ENCODE results near the gene KRT4. TPM values are rescaled to one million over a fixed set of nuclear protein-coding genes. Genes with fewer than 3 reads are reported as not detected.

The KRT4 gene
- total RNA-seq, 1 experiment from 2014 or later = not detected

GRCh38 chr12:52777566-52777965 lies 36.4 kb downstream of the KRT4 start:
- Histone ChIP-seq H2BK5ac (ENCODE audit: insufficient read length, low read length) (no peak overlapping the region), H2BK12ac (ENCODE audit: insufficient read length, low read depth, low read length) (no peak overlapping the region), H3K56ac (ENCODE audit: insufficient read length, low read depth, low read length) (no peak overlapping the region), H3K23me2 (ENCODE audit: insufficient read length, low read depth, low read length, poor library complexity, severe bottlenecking) (no peaks in the 10 kb centered on the region), H2BK20ac (ENCODE audit: low read depth, low read length, poor library complexity, severe bottlenecking) (no peak overlapping the region), H3K27ac (ENCODE audit: insufficient read length, low read depth, low read length) (no peak overlapping the region), H2BK15ac (ENCODE audit: low read depth, low read length) (no peak overlapping the region), H3T11ph (ENCODE audit: low read length) (no peak overlapping the region), H4K20me1 (ENCODE audit: control insufficient read depth, insufficient read depth, insufficient read length) (no peaks in the 10 kb centered on the region), H4K91ac (ENCODE audit: insufficient read length, low read depth, low read length) (no peak overlapping the region), H2BK120ac (ENCODE audit: low read depth, low read length, poor library complexity, severe bottlenecking) (no peak overlapping the region), H3K23ac (ENCODE audit: insufficient read length, low read depth, low read length) (no peak overlapping the region), H3K4me1 (ENCODE audit: insufficient read depth, low read length) (no peaks in the 10 kb centered on the region), H4K5ac (ENCODE audit: insufficient read length, low read depth, low read length) (no peak overlapping the region), H3K9ac (ENCODE audit: extremely low read depth, insufficient read length, low read length) (no peak overlapping the region), H3K14ac (ENCODE audit: insufficient read depth, low read length) (no peak overlapping the region), H3K4ac (ENCODE audit: low read depth, low read length) (no peak overlapping the region), H3K79me1 (ENCODE audit: insufficient read depth, low read depth, low read length, poor library complexity, severe bottlenecking) (no peaks in the 10 kb centered on the region), H3K4me2 (ENCODE audit: insufficient read depth, insufficient read length, low read length) (no peak overlapping the region), H3K27me3 (ENCODE audit: insufficient read depth, low read length) (no peaks in the 10 kb centered on the region), H2AFZ (ENCODE audit: low read length) (no peak overlapping the region), H4K8ac (replicated peaks; ENCODE audit: insufficient read length, low read depth, low read length) (no peak overlapping the region), H3K9me3 (ENCODE audit: control insufficient read depth, low read depth, low read length) (no peaks in the 10 kb centered on the region), H2AK5ac (ENCODE audit: insufficient read length, low read length) (no peak overlapping the region), H3K79me2 (ENCODE audit: insufficient read depth, low read length) (no peaks in the 10 kb centered on the region), H3K18ac (ENCODE audit: insufficient read length, low read depth, low read length) (no peak overlapping the region)
- no peaks in the 10 kb centered on the region for H3K9me3 Mint-ChIP-seq
- TF ChIP-seq CTCF (conservative IDR thresholded peaks at IDR 0.05) = no peak
- H3K4me3 Mint-ChIP-seq = no peak overlapping the region
- no peaks in the 10 kb centered on the region for H3K4me1 Mint-ChIP-seq
- no CpG with 5 or more reads among the region's 4 CpGs for WGBS (ENCODE audit: extremely low coverage, insufficient read length, low lambda C conversion rate)
- H3K27ac Mint-ChIP-seq = no peak overlapping the region; a peak in 1 of 7 replicates
- H3K36me3 Mint-ChIP-seq (ENCODE audit: insufficient read depth in 1 of 3, low read depth in 3 of 3) = no peaks in the 10 kb centered on the region
- DNase-seq = no peak
- peaks cover 23% of the 10 kb centered on the region for H3K27me3 Mint-ChIP-seq (ENCODE audit: low read depth)

Measured in H9 (cell line).